GM21825 (cell line): ENCODE results near the gene MB.

Source experiments
- ATAC-seq: cut with Tn5 transposase; IDR thresholded peaks from one replicate; pipeline ENCODE4 v1.9.1; 2021; ENCODE audit warnings: mild to moderate bottlenecking, moderate library complexity; ENCODE audit not compliant: unreplicated experiment

MB gene

DNA sequence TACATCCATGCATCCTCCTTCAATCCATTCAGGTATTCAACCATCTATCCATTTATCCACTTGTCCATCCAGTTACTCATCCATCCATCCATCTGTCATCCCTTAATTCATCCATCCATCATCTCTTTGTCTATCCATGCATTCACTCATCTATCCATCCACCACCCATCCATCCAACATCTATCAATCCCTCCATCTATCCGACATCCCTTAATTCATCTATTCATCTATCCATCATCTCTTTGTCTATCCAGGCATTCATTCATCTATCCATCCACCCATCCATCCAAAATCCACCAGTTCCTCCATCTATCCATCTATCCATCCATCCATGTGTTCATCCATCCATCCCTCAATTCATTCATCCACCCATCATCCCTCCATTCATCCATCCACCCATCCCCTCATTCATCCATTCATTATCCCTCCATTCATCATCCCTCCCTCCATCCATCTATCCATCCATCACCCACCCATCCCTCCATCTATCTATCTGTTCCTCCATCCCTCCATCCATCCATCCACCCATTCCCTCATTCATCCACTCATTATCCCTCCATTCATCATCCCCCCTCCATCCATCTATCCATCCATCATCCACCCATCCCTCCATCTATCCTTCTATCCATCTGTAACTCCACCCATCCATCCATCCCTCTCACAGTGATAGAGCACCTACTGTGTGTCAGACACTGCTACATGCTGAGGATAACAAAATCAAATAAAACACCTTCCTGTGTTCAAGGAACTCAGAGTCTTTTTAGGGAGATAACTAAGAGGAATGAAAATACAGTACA lies 1.5 kb upstream of the MB start:
- ATAC-seq: no peak

GRCh38 chr22:35616043-35616442 lies 1.1 kb downstream of the MB start:
- ATAC-seq: no peak

- ATAC-seq: no peak
These were observed 2.0 kb downstream of the MB start for GRCh38 chr22:35615156-35615555.

DNA sequence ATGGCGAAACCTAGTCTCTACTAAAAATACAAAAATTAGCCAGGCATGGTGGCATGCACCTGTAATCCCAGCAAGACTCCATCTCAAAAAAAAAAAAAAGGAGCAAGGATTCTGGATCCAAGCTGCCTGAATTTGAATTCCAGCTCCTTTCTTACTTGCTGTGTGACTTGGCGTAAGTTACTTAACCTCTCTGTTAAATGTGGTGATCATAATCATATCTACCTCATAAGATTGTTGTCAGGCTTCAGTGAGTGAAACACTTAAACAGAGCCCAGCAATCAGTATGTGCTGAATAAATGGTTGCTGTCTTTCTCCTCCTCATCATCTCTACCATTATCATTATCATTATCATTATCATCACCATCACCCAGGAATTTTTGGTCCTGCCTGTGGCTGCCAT lies 2.7 kb downstream of the MB start:
- no peak for ATAC-seq

DNA sequence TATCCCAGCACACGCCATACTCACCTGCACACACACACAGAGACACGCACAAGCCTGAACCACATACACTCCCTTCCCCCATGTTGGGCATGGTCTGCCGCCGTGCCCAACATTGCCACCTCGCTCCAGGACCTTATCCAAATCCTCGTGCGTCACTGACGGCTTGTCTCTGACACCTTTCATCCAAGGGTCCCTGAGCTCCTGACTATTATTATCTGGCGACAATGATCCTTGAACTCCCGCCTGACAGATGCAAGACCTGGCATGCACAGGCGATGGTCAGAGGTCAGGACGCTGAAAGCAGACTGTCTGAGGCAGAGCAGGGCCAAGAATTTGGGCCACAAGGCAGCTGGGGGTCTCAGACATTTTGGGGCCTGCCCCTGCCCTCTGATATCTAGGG lies 4.2 kb downstream of the MB start:
- ATAC-seq: no peak

DNA sequence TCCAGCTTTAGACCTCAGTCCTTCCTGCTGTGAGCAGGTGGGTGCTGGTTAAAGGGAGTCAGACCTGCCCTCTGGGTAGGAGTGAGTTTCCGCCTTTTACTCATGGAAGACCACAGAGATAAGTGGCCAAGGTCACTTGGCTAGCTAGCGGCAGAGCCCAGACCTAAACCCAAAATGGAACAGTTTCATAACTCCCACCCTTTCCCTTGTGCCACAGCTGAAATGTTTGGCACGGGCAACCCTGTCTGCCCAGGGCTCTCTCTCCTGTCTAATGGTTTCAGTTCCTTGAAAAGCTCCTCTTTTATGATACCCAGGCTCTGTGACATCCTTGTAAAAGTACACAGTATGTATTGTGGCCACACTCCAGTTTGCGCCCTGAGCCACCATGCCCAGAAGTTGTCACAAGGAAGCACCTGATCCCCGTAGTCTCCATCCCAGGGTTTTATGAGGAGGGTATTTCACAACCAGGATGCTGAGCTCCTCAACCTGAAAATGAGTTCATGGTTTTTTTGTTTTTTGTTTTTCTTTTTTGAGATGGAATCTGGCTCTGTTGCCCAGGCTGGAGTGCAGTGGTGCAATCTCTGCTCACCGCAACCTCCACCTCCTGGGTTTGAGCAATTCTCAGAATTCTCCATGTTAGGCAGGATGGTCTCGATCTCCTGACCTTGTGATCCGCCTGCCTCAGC lies 5.1 kb downstream of the MB start:
- no peak for ATAC-seq

GRCh38 chr22:35611200-35611890 lies 5.8 kb downstream of the MB start:
- ATAC-seq: no peak

GRCh38 chr22:35610741-35611140 lies 6.4 kb downstream of the MB start:
- no peak for ATAC-seq

DNA sequence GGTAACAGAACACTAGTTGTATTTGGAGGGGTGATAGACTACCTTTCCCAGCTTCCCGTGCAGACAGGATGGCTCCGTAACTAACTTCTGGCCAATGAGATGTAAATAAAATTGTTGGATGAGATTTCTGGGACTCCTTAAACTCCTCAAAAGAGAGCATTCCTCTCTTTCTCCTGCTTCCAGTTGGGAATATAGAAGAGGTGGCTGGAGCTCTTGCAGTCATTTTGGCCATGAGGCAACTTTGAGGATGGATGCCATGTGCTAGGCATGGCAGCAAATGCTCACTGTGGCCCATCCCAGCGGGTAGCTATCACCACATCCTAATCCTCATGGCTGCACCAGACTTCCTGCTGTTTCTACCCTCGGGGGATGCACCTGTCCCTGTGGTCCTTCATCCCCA lies 7.4 kb downstream of the MB start:
- no peak for ATAC-seq

GRCh38 chr22:35609261-35609660 lies 7.9 kb downstream of the MB start:
- no peak for ATAC-seq

- no peak for ATAC-seq
These were observed 9.0 kb downstream of the MB start for GRCh38 chr22:35608088-35608487.

- no peak for ATAC-seq
These were observed 10.2 kb downstream of the MB start for GRCh38 chr22:35606916-35607315.

DNA sequence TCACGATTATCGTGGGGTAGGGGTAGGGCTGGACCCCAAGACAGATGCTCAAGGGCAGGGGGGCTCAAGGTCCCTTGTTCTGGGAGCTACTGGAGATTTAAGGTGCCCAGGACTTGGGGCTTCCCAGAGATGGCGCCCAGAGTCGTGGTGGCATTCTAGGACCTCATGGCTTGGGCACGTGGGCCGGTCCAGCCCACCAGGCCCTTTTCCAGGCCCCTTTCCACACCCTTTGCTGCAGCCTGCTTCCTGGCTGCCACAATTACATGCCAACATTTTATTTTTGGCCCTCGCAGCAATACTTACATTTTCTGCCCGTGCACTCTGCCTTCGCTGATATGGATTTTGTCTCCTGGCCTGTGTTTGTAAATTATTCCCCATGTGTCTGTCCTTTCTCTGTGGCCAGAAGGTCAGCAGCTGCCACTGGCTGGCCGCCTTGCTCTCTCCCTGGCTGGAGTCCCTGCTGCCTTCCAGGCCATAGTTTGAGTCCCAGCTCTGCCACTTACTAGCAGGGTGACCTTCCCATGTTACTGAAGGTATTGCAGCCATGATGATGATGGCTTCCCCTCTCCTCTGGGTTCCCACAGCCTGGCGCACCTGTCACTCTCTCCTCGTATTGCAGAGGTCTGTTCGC lies 11.2 kb downstream of the MB start:
- no peak for ATAC-seq

- no peak for ATAC-seq
These were observed 11.8 kb downstream of the MB start for GRCh38 chr22:35605369-35605680.

- no peak for ATAC-seq
These were observed 12.3 kb downstream of the MB start for GRCh38 chr22:35604621-35605368.

DNA sequence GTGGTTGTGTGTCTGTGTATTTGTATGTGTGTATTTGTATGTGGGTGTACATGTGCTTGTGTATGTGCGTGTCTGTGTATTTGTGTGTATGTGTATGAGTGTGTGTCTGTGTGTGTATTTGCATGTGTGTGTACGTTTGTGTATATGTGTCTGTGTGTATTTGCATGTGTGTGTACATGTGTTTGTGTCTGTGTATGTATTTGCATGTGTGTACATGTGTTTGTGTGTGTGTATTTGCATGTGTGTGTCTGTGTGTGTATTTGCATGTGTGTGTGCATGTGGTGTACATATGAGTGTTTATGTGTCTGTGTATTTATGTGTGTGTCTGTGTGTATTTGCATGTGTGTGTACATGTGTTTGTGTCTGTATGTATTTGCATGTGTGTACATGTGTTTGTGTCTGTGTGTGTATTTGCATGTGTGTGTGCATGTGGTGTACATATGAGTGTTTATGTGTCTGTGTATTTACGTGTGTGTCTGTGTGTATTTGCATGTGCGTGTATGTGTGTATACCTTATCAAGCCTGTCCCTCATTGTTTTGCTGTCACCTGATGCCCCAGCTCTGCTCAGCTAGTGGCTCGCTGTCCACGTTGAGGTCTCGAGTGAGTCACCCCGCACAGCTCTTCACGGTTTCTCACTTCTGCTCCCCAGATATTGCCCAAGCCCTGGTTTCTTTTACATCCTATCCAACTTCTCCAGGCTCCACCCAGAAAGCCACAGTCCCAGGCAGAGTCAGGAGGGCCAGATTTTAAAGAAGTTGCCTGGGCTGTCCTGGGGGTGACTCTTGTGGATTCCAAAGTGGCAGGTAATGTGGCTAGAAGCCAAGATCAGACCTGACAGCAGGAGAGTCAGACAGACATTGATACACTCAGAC lies 15.2 kb downstream of the MB start:
- no peak for ATAC-seq

GRCh38 chr22:35601013-35601580 lies 16.0 kb downstream of the MB start:
- no peak for ATAC-seq

GRCh38 chr22:35600476-35600875 lies 16.7 kb downstream of the MB start:
- no peak for ATAC-seq

DNA sequence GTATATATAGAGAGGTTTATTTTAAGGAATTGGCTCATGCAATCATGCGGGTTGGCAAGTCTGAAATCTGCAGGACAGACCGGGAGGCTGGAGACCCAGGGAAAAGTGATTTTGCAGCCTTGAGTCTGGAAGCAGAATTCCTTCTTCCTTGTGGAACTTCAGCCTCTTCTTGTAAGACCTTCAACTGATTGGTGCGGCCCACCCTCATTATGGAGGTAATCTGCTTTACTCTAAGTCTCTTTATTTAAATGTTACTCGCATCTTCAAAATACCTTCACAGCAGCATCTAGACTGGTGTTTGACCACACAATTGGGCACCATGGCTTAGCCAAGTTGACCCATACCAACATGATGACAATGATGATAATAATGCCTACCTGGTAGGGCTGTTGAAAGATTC lies 17.8 kb downstream of the MB start:
- no peak for ATAC-seq

GRCh38 chr22:35598396-35598710 lies 18.8 kb downstream of the MB start:
- no peak for ATAC-seq
